NCI-H524 treated with DMSO at 0.1 percent for 48 hours (cell line): Measurements from ENCODE around the gene TNP2.

ENCODE experiments used
- DNase-seq: peaks from one replicate; lab custom pipeline; 2025; lab: John Stamatoyannopoulos, UW

Gene TNP2

GRCh38 chr16:11240636-11241473 is 28.3 kb downstream of the TNP2 start:
- DNase-seq = peak; percentile 73

DNA sequence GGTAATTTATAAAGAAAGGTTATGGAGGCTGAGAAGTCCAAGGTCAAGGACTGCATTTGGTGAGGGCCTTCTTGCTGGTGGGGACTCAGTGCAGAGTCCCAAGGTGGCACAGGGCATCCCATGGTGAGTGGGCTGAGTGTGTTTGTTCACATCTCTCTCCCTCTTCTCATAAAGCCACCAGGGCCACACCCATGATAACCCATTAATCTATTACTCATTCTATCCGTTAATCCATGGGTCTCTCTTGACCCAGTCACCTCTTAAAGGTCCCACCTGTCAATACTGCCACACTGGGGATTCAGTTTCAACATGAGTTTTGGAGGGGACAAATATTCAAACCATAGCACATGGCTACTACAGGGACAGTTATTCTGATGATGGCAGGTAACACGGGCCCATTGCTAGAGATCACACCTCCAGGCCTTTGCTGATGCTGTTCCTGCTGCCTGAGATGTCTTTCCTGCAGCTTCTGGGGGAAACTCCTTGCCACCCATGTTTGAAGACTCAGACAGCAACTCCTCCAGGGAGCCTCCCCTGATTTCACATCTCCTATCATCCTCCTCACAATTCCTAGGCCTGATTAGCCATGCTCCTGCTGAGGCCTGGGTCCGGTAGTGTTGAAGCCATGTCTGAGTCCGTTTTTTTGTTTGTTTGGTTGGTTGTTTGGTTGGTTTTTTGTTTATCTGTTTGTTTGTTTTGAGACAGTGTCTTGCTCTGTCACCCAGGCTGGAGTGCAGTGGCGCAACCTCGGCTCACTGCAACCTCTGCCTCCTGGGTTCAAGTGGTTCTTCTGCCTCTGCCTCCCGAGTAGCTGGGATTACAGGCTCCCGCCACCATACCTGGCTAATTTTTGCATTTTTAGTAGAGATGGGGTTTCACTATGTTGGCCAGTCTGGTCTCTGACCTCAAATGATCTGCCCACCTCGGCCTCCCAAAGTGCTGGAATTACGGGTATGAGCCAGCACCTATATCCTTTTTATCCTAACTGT is 29.2 kb downstream of the TNP2 start:
- no peak for DNase-seq

- DNase-seq = no peak
Observed at GRCh38 chr16:11238272-11239202, 30.6 kb downstream of the TNP2 start.

GRCh38 chr16:11236461-11237254 is 32.5 kb downstream of the TNP2 start:
- DNase-seq = no peak

DNA sequence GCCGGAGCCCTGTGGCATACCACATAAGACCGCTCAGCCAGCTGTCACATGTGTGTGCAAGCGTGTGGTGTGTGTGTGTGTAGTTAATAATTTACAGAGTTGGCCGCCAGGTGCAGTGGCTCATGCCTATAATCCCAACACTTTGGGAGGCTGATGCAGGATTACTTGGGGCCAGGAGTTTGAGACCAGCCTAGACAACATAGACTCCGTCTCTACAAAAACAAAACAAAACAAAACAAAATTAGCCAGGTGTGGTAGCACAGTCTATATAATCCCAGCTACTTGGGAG is 33.5 kb downstream of the TNP2 start:
- no peak for DNase-seq

GRCh38 chr16:11234884-11235702 is 34.0 kb downstream of the TNP2 start:
- DNase-seq = no peak

- DNase-seq = no peak
Observed at GRCh38 chr16:11233727-11234376, 35.3 kb downstream of the TNP2 start.

DNA sequence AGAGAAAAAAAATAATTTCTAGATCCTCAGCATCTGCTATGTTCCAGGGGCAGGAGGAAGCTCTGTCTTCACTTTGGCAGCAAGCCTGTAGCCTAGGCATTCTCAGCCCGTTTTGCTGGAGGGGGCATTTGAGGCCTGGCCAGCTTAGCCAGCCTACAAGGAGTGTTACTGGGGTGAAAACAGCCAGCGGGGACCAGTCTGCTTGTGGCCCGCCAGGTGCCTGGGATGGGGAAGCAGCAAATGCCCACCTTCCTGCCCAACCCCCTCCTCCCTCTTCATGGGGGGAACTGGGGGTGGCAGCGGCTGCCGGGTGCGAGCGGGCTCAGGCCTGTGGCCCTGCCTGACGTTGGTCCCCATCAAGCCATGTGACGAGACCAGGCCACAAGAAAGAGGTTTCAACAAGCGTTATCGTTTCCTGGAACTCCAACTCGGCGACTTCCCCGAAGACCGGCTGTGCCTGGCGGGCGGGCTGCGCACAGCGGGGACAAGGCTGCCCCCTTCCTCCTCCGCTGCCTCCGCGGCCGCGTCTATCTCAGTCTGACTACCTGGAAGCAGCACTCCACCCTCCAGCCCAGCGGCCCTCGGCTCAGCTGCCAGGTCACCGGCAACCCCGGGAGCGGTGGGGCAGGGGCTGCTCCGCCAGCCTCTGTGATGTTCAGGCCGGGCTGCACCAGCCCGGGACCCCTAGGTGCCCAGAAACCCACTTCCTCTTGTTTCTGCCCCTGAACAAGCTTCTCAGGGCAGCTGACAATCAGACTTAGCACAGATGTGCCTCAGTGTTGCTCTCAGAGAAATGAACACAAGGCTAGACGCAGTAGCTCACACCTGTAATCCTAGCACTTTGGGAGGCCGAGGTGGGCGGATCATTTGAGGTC is 36.0 kb downstream of the TNP2 start:
- DNase-seq = no peak

DNA sequence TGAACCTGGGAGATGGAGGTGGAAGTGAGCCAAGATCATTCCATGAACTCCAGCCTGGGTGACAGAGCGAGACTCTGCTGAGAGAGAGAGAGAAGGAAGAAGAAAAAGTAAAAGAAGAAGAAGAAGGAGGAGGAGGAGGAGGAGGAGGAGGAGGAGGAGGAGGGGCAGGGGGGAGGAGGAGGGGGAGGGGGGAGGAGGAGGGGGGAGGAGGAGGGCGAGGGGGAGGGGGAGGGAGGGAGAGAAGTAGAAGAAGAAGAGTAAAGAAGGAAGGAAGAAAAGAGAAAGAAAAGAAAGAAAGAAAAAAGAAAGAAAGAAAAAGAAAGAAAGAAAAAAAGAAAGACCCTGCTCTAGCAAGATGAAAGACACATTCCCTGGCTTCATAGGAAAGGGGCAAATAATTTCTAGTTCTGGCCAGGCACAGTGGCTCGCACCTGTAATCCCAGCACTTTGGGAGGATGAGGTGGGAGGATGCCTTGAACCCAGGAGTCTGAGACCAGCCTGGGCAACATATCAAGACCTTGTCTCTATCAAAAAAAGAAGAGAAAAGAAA is 36.7 kb downstream of the TNP2 start:
- DNase-seq = no peak

DNA sequence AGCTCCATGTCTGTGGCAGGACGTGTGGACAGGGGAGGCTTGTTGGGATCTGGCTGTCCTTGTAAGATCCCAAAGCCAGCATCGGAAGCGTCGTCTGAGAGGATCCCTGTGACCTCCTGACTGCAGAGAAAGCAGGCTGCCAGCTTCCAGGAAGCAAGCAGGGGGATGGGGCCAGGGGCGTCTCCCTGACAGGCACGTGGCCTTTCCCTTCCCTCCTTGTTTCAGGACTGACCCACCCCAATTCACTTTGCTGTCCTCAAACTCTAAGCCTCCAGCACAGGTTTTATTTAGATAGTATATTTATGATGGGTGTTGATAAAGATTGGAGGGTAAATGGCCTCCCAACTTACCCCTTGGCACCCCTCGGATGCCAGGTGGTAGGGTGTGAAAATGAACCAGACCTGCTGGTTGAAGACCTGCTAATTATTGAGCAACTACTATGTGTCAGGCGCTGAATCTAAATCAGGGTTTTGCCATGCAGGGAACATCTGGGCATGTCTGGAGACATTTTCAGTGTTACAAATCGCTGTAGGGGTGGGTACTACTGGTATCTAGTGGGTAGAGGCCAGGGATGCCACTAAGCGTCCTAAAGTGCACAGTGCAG is 37.7 kb downstream of the TNP2 start:
- DNase-seq = no peak

- no peak for DNase-seq
Observed at GRCh38 chr16:11229906-11230305, 39.2 kb downstream of the TNP2 start.

GRCh38 chr16:11229432-11229831 is 39.7 kb downstream of the TNP2 start:
- no peak for DNase-seq

- DNase-seq = no peak
Observed at GRCh38 chr16:11225677-11226549, 43.2 kb downstream of the TNP2 start.

DNA sequence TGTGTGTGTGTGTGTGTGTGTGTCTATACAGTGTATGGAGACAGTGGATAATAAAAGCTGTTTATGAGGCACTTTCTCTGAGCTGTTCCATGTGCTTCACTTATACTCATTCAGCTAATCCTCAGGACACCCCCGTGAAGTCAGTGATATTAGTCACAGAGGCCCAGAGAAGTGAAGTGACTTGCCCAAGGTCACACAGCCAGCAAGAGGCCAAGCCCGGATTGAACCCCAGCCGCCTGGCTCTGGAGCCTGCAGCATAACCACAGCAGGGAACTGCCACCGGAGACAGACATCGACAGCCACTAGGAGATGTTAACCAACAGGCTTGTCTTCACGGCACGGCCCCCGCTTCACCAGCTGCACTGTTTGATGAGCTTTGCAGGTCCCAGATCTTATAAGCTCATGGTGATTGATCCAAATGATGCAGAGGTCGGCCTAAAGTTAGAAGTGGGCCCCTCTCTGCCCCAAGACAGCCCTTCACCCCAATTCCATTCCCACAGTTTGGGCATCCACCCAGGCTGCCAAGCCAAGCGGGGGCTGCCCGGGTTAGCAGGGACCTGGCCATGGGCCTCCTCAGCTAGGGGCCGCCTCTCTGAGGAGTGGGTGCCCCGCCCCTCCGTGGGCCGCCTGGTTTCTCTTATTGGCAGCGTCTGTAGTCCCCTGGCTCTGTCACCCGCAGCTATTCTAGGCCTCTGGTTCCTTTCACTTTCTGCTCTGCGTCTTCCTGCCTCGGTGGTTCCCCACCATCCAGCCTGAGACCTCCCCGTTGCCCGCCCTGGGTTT is 44.0 kb downstream of the TNP2 start:
- DNase-seq = no peak

- DNase-seq = no peak
Observed at GRCh38 chr16:11224096-11224893, 44.8 kb downstream of the TNP2 start.
